Hepatic stellate cell (primary cell): ENCODE measurements around the gene PAK6.
A peak's percentile ranks its signal among the peaks of the same experiment; 100 is the strongest.

Experiments used
- DNase-seq: peaks from one replicate; pipeline ENCODE4 v3.0.0; 2011; ENCODE audit warnings: low spot score

PAK6 gene

DNA sequence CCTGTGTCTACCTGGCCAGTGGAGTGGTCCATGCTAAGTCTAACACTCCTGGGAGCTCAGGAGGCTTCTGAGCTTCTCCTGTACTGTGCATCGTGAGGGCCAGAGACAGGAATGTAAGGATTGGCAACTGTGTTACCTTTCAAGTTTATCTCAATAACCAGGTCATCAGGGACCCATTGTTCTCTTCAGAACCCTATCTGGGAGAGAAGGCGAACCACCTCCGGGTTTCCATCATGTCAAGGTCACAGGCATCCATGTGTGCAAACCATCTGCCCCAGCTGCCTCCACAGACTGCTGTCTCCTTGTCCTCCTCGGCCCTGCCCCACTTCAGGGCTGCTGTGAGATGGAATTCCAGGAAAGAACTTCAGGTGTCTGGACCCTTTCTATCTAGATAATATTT, 38.1 kb downstream of the PAK6 start:
- DNase-seq, result no peak

DNA sequence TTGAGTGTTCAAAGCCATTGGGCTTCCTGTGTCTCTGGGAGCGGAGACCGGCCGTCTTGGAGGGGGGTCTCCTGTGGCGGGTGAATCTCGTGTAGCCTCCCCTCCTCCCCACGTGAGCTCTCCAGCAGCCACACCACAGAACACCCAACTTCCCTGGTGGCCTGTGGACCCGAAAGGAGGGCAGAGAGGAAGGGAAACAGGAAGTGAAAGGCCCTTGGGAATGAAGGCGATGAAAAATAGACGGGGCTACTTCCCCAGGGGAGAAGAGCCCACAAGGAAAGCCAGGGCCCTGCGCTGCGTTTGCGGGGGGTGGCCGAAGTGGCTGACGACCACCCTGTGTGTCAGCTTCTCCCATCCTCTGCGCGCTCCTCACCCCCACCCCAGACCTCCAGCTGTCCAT, 38.6 kb downstream of the PAK6 start:
- DNase-seq, result no peak

DNA sequence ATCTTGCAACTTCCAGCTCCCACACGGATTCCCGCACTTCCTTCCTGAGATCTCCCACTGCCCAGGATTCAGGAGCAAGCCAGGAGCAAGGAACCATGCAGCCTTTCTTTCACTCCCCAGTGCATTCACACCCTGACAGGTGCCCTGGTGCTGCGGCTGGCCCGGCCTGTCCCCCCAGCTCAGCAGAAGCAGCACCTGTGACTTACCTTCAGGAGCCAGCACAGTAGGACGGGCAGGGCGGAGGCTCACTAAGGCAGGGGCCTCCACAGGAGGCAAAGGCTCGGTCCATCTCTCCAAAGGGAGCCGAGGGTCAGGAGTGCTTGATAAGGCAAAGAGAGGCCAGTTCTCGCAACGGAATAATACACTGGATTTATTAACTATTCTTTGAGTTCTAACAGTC, 39.2 kb downstream of the PAK6 start:
- no peak for DNase-seq

DNA sequence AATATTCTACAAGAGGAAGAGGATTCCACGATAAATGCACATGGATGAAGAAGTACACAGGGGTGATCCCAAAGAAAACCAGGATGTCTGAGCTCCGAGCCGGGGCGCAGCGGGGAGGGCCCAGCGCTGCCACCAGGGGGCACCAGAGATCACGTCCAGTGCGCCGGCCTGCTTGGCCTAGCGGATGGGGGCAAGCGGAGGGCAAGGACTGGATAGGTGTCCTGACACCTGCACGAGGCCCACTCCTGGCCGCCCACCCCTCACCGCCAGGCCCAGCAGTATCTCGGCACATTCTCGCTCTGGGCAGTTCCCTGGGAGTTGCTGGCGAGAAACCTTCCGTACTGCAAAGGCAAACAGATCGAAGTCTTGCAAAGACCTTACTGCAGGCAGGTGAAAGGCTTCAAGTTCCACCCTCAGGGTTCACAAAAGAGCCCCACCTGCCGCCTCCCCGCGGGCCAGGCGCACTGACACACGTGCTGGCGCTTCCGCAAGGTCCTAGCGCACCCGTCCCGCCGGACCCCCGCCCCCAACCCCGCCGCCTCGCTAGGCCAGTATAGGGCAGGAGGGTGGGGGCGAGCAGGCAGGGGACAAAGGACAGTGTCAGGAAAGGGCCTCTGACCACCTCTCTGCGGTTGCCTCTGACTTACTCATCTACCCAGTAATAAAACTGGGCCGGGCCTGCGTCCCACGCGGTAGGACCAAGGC, 40.7 kb downstream of the PAK6 start:
- DNase-seq, result peak; percentile 83

DNA sequence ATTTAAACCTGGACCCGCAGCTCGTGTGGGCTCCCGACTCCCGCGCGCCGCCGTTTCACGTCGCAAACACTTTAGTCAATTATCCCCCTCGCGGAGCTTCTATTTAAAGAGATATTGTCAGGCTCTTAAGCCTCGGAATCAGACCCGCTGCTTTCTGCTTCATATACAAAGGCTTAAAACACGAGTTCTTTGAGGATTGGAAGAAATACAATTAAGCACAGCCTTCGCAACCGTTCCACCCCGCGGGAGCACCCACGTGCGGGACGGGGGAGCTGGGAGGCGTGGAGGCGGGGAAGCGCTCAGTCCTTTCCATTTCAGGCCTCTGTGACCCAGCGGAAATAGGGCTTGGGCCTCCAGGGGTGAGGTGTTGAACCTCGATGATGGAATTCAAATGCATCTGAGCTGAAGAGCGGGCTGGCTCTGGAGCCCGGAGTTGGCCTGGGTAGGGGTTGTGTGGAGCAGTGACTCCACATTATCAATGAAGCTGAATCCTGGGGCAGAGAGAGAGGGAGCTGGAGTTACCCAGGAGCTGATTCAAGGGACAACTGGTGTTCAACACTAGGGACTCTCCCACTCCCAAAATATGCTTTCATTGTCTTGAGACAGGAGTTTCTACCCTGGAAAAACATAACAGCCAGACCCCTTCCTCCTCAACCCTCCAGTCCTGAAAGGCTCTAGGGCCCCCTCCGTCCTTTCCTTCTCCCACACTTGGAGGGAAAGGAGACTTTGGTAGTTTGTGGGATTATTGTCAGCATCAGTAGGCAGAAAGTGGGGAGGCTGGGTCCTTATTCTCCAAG, 41.6 kb downstream of the PAK6 start:
- DNase-seq, result no peak

DNA sequence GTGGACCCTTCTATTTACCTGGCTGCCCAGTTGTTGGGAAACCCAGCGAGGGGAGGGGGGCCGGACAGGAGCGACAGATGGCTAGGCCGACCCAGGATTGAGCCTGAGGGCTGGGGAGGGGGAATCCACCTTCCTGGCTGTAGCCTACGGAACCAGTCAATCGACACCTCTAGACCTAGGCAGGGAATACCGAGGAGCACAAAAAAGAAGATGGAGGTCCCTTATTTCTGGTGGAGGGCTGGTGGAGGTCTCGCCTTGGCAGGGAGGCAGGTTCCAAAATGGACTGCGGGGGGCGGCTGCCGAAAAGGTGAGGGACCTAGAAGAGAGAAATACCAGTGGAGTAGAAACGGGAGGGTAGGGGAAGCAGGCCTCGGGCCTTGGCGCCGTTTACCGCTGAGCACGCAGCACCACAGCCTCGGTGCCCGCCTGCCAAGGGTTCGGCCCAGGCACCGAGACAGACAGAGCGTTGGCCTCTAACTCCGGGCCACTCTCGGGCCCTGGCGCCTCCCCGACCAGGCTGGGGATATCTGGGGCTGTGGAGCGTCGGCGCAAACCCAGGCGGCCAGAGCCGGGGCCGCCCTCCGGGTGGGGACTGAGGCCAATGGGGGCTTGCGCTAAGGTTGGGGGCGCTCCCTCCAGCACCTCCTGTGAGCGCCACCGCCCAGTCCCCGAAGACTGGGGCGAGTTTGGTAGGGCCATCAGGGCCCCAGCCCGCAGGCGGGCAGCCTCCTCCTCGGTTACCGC, 42.4 kb downstream of the PAK6 start:
- DNase-seq, result no peak

DNA sequence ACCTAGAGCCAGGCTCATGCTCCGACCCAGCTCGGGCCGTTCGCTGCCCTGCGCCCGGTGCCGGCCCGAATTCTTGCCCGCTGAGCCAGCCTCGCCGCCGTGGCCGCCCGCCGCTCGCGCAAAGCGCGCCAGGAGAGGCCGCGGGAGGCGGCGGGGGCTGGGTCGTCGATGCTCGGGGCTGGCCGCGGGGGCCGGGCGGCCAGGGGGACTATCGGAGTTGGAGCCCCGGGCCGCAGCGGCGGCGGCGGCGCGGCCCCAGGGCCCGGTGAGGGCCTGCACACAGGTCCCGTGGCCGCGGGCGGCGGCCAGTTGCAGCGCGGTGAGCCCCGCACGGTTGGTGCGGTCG, 42.9 kb downstream of the PAK6 start:
- no peak for DNase-seq

DNA sequence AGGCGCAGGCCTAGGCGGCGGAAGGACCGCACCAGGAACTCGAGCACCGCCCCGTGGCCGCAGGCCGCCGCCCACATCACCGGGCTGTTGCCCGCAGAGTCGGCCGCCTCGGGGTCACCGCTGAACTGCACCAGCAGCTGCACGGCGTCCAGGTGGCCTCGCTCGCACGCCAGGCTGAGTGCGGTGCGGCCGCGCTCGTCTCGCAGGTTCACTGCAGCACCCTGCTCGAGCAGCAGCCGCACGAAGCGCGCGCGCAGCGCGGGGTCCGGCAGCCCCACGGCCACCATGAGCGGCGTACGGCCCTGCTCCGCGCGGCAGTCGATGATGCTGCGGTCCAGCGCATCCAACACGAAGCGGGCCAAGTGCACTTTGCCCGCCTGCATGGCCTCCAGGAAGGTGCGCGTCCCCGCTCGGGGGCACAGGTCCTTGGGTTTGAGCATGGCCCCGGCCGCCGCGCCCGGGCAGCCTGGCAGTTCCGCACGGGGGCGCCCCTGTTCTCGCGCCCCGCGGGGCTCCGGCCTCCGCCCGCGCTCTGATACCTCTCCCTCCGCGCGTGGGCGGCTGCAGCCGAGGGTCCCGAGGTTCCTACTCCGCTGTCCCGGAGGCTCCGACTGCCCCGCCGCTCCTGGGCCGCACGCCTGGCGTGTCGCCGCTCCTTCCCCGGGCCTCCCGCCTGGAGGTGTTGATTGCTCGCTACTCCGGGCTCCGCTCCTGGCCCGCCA, 43.4 kb downstream of the PAK6 start:
- DNase-seq, result no peak

DNA sequence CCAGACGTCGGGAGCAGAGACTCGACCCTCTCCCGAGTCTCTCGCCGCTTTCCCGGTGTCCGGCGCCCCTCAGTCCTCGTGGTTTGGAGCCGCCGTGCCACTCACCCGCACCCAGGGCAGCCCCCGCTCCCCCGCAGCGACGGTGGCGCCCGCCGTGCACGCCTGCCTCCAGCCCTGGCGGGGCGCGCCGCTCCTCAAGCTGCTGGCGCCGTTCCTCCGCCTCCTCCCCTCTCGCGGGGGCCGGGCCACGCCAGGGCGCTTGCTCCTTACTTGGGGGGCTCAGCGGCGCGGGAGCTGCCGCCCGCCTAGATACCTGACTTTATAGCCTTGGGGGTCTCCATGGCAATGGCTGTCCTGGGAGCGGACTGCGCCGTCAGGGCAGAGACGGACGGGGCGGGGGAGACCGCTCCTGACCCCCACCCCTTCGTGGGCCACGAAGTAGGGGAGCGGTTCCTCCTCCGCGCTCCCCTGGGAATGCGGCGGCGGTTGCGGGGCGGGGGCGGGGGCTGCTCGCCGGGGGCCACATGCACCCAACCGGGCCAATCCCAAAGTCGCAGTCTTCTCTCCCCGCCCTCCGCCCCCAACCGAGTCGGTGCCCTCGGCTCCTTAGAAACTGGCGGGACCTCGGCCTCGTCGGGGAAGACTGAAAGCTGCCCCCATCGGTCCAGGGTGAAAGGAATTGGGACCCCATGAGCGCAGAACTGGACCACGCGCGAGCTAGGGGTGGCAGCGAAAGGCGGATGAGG, 44.2 kb downstream of the PAK6 start, which contains the start of gene ANKRD63:
Gene ANKRD63, minus strand, starts transcription at position 196 of the 746 bp plus-strand sequence. CDS start 478 bp downstream, outside the sequence.
- DNase-seq, result no peak

DNA sequence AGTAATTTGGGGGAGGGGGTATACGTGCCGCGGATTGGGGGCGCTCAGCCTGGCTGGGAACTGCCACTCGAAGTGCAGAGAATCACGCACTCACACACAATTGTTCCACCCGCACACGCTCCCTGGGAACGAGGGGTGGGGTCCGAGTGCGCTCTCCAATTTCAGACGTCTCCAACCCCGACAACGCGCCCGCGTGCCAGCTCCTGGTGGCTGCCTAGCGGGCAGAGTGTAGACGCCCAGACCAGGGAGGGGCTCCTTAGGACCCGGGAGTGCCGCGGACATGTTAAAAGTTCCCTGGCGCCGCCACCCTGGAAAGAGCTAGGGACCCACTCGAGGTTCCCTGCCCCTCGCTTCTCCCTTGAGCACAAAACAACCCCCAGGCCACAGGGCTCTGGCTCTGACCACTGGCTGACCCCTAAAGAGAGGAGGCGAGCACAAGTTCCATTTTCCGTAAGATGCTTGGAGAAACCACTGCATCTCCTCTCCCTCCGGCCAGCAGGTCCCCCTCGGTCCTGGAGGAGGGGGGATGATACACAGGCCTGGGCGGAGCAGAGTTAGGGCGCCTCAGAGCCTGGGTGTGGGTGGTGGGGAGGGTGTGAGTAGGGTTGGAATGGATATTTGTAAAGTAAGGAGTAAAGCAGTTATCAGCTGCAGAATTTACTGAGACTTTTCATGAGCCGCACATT, 44.9 kb downstream of the PAK6 start:
- DNase-seq, result no peak

DNA sequence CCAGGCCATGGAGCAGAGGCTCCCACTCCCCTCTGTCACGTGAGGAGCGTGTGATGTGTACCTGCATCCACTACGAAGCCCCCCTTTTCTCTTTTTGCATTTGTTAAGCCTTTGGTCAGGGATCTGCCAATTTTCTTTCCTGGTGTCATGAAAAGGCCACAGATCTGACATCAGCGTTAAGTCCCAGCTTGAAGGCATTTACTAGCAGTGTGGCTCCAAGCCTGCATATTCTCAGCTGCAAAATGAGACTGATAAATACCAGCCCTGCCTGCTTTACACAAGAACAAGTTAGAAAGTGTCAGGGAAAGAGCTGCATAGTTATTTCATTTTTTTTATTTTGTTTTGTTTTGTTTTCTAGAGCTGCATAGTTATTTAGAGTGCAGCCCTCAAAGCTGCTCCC, 46.3 kb downstream of the PAK6 start:
- DNase-seq, result no peak

DNA sequence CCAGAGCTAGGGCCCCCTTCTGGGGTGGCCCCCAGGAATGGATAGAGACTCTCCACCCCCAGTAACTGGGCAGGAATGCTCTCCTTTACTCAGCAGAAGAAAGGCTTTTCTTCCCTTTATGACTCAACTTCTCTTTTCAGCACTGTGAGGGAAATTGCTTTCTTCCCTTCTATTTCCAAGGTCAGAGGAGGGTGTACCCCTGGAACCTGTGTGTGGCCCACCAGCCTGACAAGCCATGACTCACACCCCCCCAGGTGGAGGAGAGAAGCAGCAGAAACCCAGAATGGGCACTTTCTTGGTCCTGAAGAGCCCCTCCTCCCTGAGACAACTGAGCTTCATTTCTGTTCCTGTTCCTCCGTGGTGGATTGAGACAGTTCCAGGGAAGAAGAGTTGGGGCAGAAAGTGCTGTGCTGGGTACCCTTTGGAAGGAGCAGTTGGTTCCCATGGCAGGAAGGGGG, 46.7 kb downstream of the PAK6 start:
- DNase-seq, result no peak

DNA sequence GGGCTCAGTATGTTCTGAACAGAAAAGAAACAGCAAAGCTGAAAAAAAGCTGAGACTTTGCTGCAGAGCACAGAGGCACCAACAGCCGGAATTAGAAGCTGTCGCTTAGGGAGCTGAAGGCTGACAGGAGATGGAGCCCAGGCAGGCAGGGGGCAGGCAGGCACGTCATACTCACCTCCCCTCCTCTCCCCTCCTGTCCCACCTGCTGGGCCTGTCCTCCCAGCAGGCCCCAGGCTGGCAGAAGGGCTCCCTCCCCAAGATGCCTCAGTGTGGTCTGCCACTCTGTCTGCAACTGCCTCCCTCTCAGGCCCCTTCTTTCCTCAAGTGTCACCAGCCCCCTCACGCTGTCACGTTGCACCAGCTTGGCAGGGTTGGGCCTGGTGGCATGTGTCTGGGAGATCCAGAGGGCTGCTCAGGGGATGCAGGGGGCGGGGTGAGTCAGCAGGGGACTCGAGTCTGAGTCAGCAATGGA, 47.2 kb downstream of the PAK6 start:
- no peak for DNase-seq

DNA sequence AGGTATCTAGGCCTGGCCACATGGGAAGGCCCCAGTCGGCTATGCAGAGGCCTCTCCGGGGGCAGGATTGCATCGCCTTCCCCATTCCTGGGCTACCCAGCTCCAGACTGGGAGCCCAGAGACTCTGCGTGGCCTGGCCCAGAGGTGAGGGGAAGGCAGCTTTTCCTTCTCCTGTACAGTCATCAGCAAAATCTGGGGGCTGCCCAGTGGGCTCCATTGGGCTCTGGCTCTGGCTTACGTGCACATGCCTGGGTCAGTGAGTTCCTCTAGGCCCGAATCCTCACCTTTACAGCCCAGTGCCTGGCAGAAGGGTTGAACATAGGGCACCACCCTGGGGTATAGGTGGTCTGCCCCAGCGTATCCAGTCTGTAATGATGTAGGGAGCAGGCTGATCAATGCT, 47.9 kb downstream of the PAK6 start:
- no peak for DNase-seq

DNA sequence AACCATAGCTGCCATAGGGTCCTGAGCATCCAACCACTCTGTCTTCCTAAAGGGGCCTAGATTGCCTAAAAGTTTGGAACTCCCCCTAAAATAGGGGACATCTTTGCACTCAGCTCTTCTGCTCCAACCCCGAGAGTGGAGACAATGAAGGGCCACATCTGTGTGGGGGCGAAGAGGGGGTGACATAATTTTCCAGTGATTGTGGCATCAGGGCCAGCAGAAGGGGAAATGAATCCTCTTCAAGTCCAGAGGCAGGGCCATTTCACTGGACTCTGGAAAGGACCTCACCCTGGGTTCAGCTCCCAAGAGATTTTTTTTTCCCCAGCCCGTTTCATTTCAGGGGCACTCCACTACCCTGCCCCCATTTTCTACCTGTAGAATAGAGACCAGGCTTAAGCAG, 48.6 kb downstream of the PAK6 start:
- DNase-seq, result no peak

DNA sequence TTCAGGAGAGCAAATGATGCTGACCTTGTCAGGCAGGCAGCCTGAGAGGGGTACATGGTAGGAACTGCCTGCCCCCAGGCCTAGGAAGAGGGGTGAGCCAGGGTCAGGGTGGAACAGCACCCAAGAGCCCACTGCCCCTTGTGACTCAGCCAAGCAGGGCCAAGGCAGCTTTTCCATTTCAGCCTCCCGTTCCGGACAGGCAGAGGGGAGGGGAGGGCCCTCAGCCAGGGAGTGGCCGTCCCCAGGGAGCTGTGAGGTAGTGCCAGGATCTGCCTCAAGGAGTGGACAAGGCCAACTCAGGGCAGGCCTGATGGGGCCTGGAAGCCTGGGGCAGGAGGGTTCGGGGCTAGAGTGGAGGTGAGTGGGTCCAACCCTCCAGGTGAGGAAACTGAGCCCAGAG, 49.1 kb downstream of the PAK6 start:
- no peak for DNase-seq

DNA sequence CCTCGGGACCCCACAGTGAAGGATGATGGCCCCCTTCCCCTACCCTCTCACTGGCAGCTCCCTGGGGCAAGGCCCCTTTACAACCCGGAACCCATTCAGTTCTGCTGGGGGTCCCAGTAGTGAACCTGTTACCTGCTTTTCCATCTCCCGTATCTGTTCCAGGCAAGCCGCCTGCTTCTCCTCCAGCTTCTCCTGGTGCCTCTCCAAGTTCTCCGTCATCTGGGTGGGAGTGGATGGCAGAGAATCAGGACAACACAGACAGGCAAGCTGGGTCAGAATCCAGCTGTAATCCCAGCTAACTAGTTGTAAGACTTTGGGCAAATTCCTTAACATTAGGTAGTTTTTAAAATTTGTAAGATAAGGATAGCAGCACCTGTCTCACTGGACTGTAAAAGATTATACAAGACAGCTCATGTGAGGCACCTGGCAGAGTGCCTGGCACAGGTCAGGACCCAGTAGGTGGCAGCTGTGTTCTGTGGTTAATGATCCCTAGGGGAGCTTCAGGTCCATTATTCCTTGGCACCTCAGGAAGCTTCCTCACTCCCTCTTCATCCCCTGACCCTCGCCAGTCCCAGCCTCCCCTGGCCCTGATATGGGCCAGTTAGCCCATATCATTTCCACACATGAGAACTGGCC, 50.4 kb downstream of the PAK6 start:
- no peak for DNase-seq

DNA sequence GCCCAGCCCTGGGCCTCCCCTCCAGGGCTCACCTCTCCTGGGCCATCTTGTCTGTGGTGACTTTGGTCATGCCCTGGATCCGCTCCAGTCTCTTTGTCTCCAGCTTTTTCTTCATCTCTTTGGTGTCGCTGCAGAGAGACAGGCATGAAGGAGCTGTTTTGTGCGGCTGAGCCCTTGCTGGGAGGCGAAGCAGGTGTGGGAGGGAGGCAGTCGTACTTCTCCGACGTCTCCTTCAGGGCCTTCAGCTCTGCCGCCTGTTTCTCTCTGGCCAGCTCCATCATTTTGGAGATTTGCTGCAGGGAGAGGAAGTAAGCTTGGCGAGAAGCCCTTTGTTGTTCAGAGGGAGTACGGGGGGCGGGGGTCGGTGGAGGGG, 51.7 kb downstream of the PAK6 start:
- no peak for DNase-seq

DNA sequence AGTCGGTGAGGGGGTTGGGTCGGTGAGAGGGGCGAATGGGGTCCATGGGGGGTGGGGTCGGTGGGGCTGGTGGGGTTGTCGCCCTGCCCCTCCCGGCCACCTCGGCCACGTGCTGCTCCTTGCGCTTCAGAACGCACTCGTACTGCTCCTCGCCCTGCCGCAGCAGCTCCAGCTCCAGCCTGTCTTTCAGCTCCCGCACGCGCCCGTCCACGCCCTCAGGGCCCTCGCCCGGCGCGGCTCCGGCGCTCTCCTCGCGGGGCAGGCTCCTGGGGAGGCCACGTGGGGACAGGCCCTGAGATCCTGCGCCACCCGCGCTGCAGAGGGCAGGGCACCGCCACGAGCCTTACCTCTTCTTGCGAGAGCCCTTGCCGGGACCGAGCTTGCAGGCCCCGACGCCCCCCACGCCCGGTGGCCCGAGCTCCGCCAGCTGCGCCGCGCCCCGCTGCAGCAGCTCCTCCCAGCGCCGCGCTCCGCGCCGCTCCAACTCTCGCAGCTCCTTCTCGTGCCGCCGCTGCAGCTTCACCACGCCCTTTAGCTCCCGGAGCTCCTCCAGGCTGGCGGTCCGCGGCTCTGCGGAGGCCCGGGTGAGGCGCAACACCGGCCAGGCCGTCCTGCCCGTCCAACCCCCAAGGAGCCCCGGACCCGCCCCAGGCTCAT, 52.2 kb downstream of the PAK6 start:
- DNase-seq, result peak; percentile 78

DNA sequence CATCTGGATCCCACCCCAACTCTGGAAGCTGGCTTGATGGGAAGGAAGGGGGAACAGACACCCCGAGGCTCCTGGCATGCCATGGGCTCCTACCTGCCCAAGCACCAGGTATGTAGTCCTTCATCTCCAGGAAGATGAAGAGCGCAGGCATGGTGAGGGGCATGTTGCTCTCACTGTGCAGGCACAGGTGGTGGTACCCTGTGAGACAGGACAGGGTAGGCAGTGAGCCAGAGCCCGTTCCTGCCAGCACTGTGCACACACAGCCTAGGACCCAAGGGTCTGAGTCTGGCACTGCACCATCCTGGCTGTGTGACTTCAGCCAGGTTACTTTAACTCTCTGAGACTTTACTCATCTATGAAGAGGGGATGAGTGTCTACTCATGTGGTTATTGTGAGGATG, 53.4 kb downstream of the PAK6 start:
- no peak for DNase-seq
